WTC11 (cell line): ENCODE data around the gene ZNF507. TPM values are rescaled to one million over a fixed set of nuclear protein-coding genes. Genes with fewer than 3 reads are reported as not detected.

Source experiments
- ATAC-seq: fragments of 200-7000 bp; cut with Tn5 transposase; 2 replicates; pipeline ENCODE4 v1.10.0; 2021; ENCODE audit warnings: mild to moderate bottlenecking, moderate library complexity
- CTCF ChIA-PET: fragments of 300-600 bp; sonication (Branson Sonifier 250); formaldehyde crosslinking; loops from one replicate; lab custom pipeline; 2021; ENCODE audit warnings: antibody characterized with exemption; lab: Charles Lee
- POLR2A ChIA-PET: fragments of 350-600 bp; sonication (Branson Sonifier 250); formaldehyde crosslinking; loops from one replicate; lab custom pipeline; 2021; ENCODE audit warnings: antibody characterized with exemption; lab: Charles Lee
- DNase-seq: peaks from one replicate; pipeline ENCODE4 v3.0.0; 2021; ENCODE audit warnings: low spot score
- H3K27ac Mint-ChIP-seq: 2 replicates; pipeline ENCODE4 v1.8.0; 2021; ENCODE audit warnings: mixed read lengths
- H3K27me3 Mint-ChIP-seq: 2 replicates; pipeline ENCODE4 v1.8.0; 2021; ENCODE audit warnings: low read depth, mild to moderate bottlenecking, moderate library complexity, mixed read lengths
- H3K36me3 Mint-ChIP-seq: 2 replicates; pipeline ENCODE4 v1.8.0; 2021; ENCODE audit warnings: mixed read lengths
- H3K4me1 Mint-ChIP-seq: 2 replicates; pipeline ENCODE4 v1.8.0; 2022; ENCODE audit warnings: mixed read lengths
- H3K4me3 Mint-ChIP-seq: 2 replicates; pipeline ENCODE4 v1.8.0; 2021; ENCODE audit warnings: mild to moderate bottlenecking, moderate library complexity, mixed read lengths
- H3K9me3 Mint-ChIP-seq: 2 replicates; pipeline ENCODE4 v1.8.0; 2021; ENCODE audit warnings: mixed read lengths
- ARID4B ChIP-seq: sonication (generic); formaldehyde crosslinking; IDR thresholded peaks from 2 replicates; pipeline ENCODE4 v1.8.0; 2023; ENCODE audit warnings: missing genetic modification reagents, mild to moderate bottlenecking, borderline replicate concordance
- ATF2 ChIP-seq: sonication (generic); formaldehyde crosslinking; IDR thresholded peaks from 2 replicates; pipeline ENCODE4 v1.8.1; 2022; ENCODE audit warnings: low read depth, missing genetic modification reagents, borderline replicate concordance
- E2F5 ChIP-seq: sonication (generic); formaldehyde crosslinking; IDR thresholded peaks from 2 replicates; pipeline ENCODE4 v1.8.1; 2022; ENCODE audit warnings: mild to moderate bottlenecking, moderate library complexity, missing genetic modification reagents
- ETV6 ChIP-seq: sonication (generic); formaldehyde crosslinking; IDR thresholded peaks from 2 replicates; pipeline ENCODE4 v1.8.1; 2022; ENCODE audit warnings: mild to moderate bottlenecking, missing genetic modification reagents
- FOXK1 ChIP-seq: sonication (generic); formaldehyde crosslinking; IDR thresholded peaks from 2 replicates; pipeline ENCODE4 v1.8.0; 2022; ENCODE audit warnings: mild to moderate bottlenecking, moderate library complexity, missing genetic modification reagents
- GABPB1 ChIP-seq: sonication (generic); formaldehyde crosslinking; IDR thresholded peaks from 2 replicates; pipeline ENCODE4 v1.8.1; 2023; ENCODE audit warnings: mild to moderate bottlenecking, missing genetic modification reagents
- IRF2 ChIP-seq: sonication (generic); formaldehyde crosslinking; IDR thresholded peaks from 2 replicates; pipeline ENCODE4 v1.8.0; 2022; ENCODE audit warnings: low read depth, missing genetic modification reagents, borderline replicate concordance
- NFATC4 ChIP-seq: fragments of 250-450 bp; sonication (Bioruptor Pico); IDR thresholded peaks from 2 replicates; pipeline ENCODE4 v1.9.0; 2021; ENCODE audit warnings: mild to moderate bottlenecking
- PREB ChIP-seq: sonication (generic); formaldehyde crosslinking; IDR thresholded peaks from 2 replicates; pipeline ENCODE4 v1.8.1; 2022; ENCODE audit warnings: mild to moderate bottlenecking, missing genetic modification reagents, moderate library complexity, borderline replicate concordance
- SMAD4 ChIP-seq: sonication (generic); formaldehyde crosslinking; IDR thresholded peaks from 2 replicates; pipeline ENCODE4 v1.8.0; 2022; ENCODE audit warnings: mild to moderate bottlenecking, missing genetic modification reagents
- ZNF121 ChIP-seq: sonication (generic); formaldehyde crosslinking; IDR thresholded peaks from 2 replicates; pipeline ENCODE4 v1.8.0; 2023; ENCODE audit warnings: missing genetic modification reagents
- total RNA-seq: library from RNA; stranded (reverse); gene quantifications from 3 replicates; pipeline ENCODE4 v1.2.3, GENCODE V29; 2021

Gene ZNF507
- total RNA-seq, 1 experiment from 2014 or later = 27.6 TPM

- TF ChIP-seq ATF2 = no peak
- TF ChIP-seq PREB (CRISPR knock-in tag) = no peak
- TF ChIP-seq NFATC4 = no peak
- peak; percentile 84 for TF ChIP-seq E2F5 (CRISPR knock-in tag)
- TF ChIP-seq SMAD4 (CRISPR knock-in tag) = peak; percentile 27; the same call in 1 of the 2 replicates
- no peak for TF ChIP-seq ZNF121 (CRISPR knock-in tag)
- TF ChIP-seq ETV6 (CRISPR knock-in tag) = peak; percentile 53; the same call in 1 of the 2 replicates
- no peak for TF ChIP-seq IRF2 (CRISPR knock-in tag)
- peak; percentile 49; the same call in 1 of the 2 replicates for TF ChIP-seq ARID4B (CRISPR knock-in tag)
These were observed 60.2 kb downstream of the ZNF507 start, which contains the start of gene DPY19L3 (continued) for GRCh38 chr19:32405431-32406160.

- ATAC-seq = peak; percentile 47; the same call in 1 of the 2 replicates
- Mint-ChIP-seq H3K36me3 (peaks cover 38% of the 10 kb centered on the region), H3K4me1 (peaks cover 35% of the 10 kb centered on the region), H3K4me3 (peak overlapping the region; percentile 78), H3K27me3 (no peaks in the 10 kb centered on the region), H3K27ac (no peak overlapping the region; the same call in 1 of the 2 replicates), H3K9me3 (no peaks in the 10 kb centered on the region)
- TF ChIP-seq FOXK1 (CRISPR knock-in tag) (no peak), GABPB1 (0 out of 2 replicates have a peak, but pooled peaks have one; percentile 2), ZNF121 (CRISPR knock-in tag) (peak; percentile 71)
- POLR2A ChIA-PET = interaction anchor here (0.8 to 1.3 kb wide), 4 partner anchors 10 to 175 kb away, joined by 3 to 7 read pairs (median 5); partner anchors contain the start of gene PDCD5
- DNase-seq = peak; percentile 76
- CTCF ChIA-PET = interaction anchor here (1.0 to 1.5 kb wide), 2 partner anchors 10 to 87 kb away, joined by 3 to 6 read pairs; no protein-coding TSS in a partner anchor
These were observed 61.0 kb downstream of the ZNF507 start for GRCh38 chr19:32406161-32407003.
